ENCODE data around the gene JAG2. TPM values are rescaled to one million over a fixed set of nuclear protein-coding genes. Genes with fewer than 3 reads are reported as not detected.

Gene JAG2
- total and polyA plus RNA-seq, 2 of the 13 experiments (the other 11 are each of a cell fraction or from before 2014, with no cell fraction given) = 0.04 to 0.16 TPM

- no peak for TF ChIP-seq HMGXB3 (CRISPR knock-in tag; IDR thresholded peaks at IDR 0.05; ENCODE audit: borderline replicate concordance)
- TF ChIP-seq ELF3 (CRISPR knock-in tag; IDR thresholded peaks at IDR 0.05) = no peak
- TF ChIP-seq TBP (CRISPR knock-in tag; IDR thresholded peaks at IDR 0.05) = no peak
- TF ChIP-seq RXRB (CRISPR knock-in tag; IDR thresholded peaks at IDR 0.05; ENCODE audit: borderline replicate concordance) = no peak
Observed at GRCh38 chr14:105195051-105195450, 26.5 kb upstream of the JAG2 start (continued).

DNA sequence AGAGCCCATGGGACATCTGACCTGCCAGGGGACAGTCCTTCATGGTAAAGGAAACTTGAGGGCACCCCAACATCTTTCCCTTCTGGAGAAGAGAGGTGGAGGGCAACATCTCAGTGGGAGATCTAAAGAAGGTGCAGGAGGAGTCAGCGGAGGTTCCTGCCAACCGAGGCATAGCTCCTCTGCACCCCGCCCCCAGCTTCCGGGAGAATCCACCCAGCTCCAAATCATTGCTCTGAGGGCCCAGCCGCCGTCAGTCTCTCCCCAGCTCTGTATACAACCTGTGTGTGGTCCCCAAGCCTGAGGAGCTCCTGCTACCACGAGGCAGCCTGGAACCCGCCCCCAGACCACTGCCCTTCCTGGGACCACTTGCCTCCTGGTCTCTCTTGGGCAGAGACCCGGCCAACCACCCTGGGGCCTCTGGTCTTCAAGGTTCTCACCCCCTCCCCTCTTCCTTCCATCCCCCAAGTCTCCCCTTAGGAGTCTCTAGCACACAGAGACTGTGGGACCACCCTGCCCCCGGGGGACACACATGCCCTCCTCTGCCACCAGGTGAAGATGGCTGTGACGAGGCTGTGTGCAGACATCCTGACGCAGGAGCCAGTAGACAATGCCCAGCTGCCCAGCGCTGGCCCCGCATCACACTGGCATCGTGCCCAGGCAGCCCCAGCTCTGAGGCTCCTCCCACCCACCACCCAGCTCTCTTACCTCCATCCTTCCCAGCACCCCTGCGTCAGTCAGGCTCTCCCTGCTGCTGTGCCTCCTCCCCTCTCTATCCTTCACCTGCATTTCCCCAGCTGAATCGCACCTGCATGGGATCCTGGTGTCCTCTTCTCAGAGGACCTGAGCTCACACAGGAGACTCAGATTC is 25.6 kb upstream of the JAG2 start:
- Histone ChIP-seq H2AFZ (ENCODE audit: low read length) (no peak overlapping the region), H3K36me3 (replicated peaks in 1 of 2; ENCODE audit: control insufficient read depth in 1 of 2, insufficient read depth in 2 of 2, low read length in 2 of 2) (no peaks in the 10 kb centered on the region), H3K4me2 (ENCODE audit: low read depth, low read length) (no peak overlapping the region), H4K20me1 (ENCODE audit: insufficient read depth, low read length) (no peaks in the 10 kb centered on the region), H3K9ac (ENCODE audit: insufficient read depth, low read depth, low read length) (no peak overlapping the region), H3K27ac (ENCODE audit: extremely low read length, insufficient read depth, low read length) (no peak overlapping the region), H3K9me3 (ENCODE audit: low read length) (no peaks in the 10 kb centered on the region), H3K79me2 (ENCODE audit: insufficient read depth, low read length) (no peaks in the 10 kb centered on the region), H3K4me3 (replicated peaks in 1 of 3; ENCODE audit: insufficient read depth in 1 of 3, low read depth in 2 of 3, low read length in 3 of 3) (no peak overlapping the region), H3K27me3 (ENCODE audit: control insufficient read depth in 1 of 2, insufficient read depth in 2 of 2, low read length in 2 of 2) (peaks cover 26 to 70% of the 10 kb centered on the region in 2 experiments), H3K4me1 (ENCODE audit: insufficient read depth, low read length) (peaks cover 31% of the 10 kb centered on the region)
- no TSS peak for BruUV-seq (replicated peaks)
- 12% methylated on average over 10 of the region's 17 CpGs for WGBS (ENCODE audit: low lambda C conversion rate)
- ChIA-PET POLR2A (no interaction called here), CTCF (ENCODE audit: low intra/inter-chr PET ratio, low total read pairs) (no interaction called here)
- no peak for FAIRE-seq
- in situ Hi-C loops (cut with HindIII; ENCODE audit: extremely low pct_ligation_motif_present, low pct_unique_long_range_greater_than_20kb) (no loop called here), intact Hi-C loops (cut with micrococcal nuclease; ENCODE audit: unreplicated experiment) (no loop called here)
- no peak for ATAC-seq
- no peak for DNase-seq (ENCODE audit: low spot score)
- TF ChIP-seq ZNF180 (CRISPR knock-in tag; IDR thresholded peaks at IDR 0.05; ENCODE audit: borderline replicate concordance, low read depth) (no peak), MYC (CRISPR knock-in tag; IDR thresholded peaks at IDR 0.05; ENCODE audit: borderline replicate concordance) (no peak), HNF4A (CRISPR knock-in tag; IDR thresholded peaks at IDR 0.05) (no peak), MIXL1 (CRISPR knock-in tag; IDR thresholded peaks at IDR 0.05) (no peak), RBM22 (optimal IDR thresholded peaks at IDR 0.05; ENCODE audit: low read length) (no peak), PAF1 (CRISPR knock-in tag; IDR thresholded peaks at IDR 0.05) (no peak), DDIT3 (CRISPR knock-in tag; IDR thresholded peaks at IDR 0.05) (no peak), JUND (CRISPR knock-in tag; IDR thresholded peaks at IDR 0.05) (no peak), ZFP36L1 (CRISPR knock-in tag; IDR thresholded peaks at IDR 0.05) (no peak), ATF1 (CRISPR knock-in tag; IDR thresholded peaks at IDR 0.05) (no peak)
- TF ChIP-seq, protein P1, sequence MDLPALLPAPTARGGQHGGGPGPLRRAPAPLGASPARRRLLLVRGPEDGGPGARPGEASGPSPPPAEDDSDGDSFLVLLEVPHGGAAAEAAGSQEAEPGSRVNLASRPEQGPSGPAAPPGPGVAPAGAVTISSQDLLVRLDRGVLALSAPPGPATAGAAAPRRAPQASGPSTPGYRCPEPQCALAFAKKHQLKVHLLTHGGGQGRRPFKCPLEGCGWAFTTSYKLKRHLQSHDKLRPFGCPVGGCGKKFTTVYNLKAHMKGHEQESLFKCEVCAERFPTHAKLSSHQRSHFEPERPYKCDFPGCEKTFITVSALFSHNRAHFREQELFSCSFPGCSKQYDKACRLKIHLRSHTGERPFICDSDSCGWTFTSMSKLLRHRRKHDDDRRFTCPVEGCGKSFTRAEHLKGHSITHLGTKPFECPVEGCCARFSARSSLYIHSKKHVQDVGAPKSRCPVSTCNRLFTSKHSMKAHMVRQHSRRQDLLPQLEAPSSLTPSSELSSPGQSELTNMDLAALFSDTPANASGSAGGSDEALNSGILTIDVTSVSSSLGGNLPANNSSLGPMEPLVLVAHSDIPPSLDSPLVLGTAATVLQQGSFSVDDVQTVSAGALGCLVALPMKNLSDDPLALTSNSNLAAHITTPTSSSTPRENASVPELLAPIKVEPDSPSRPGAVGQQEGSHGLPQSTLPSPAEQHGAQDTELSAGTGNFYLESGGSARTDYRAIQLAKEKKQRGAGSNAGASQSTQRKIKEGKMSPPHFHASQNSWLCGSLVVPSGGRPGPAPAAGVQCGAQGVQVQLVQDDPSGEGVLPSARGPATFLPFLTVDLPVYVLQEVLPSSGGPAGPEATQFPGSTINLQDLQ (CRISPR knock-in tag; IDR thresholded peaks at IDR 0.05) = no peak
